Caco-2 (cell line): ENCODE results near the gene C18orf63. TPM values are rescaled to one million over a fixed set of nuclear protein-coding genes. Genes with fewer than 3 reads are reported as not detected.

Source experiments
- BruUV-seq: library from RNA; stranded (reverse); fragments of 400-500 nt; replicated peaks from 2 replicates; lab custom pipeline; 2021; lab: Mats Ljungman, UMichigan
- CTCF ChIA-PET: fragments of 300-600 bp; sonication (Branson Sonifier 250); formaldehyde crosslinking; loops from one replicate; lab custom pipeline; 2022; ENCODE audit warnings: antibody characterized with exemption; lab: Charles Lee
- POLR2A ChIA-PET: fragments of 300-600 bp; sonication (Branson Sonifier 250); formaldehyde crosslinking; loops from one replicate; lab custom pipeline; 2022; ENCODE audit warnings: antibody characterized with exemption; lab: Charles Lee
- DNase-seq, 2 experiments: peaks; one replicate each; pipeline versions ENCODE4 v3.0.0 to v3.0.0-alpha.2; 2020 to 2022
- H3K27me3 ChIP-seq: replicated peaks from 2 replicates; pipeline ENCODE4 v1.6.0; 2011; ENCODE audit warnings: low read length; ENCODE audit not compliant: control insufficient read depth, insufficient read depth
- H3K36me3 ChIP-seq: 2 replicates; pipeline ENCODE4 v1.5.1; 2011; ENCODE audit warnings: low read length; ENCODE audit not compliant: control insufficient read depth, insufficient read depth
- H3K4me1 ChIP-seq: fragments of 250-450 bp; sonication (Bioruptor Pico); 2 replicates; pipeline ENCODE4 v1.5.1; 2020; ENCODE audit warnings: mild to moderate bottlenecking
- H3K4me3 ChIP-seq: 2 replicates; pipeline ENCODE4 v1.5.1; 2011; ENCODE audit warnings: low read depth, mild to moderate bottlenecking, control low read depth, low read length
- H3K9me3 ChIP-seq: fragments of 250-450 bp; sonication (Bioruptor Pico); 2 replicates; pipeline ENCODE4 v1.5.1; 2020; ENCODE audit warnings: mild to moderate bottlenecking, moderate library complexity
- H3K27ac Mint-ChIP-seq: one replicate; pipeline ENCODE4 v1.8.0; 2022; ENCODE audit warnings: mixed read lengths; ENCODE audit not compliant: unreplicated experiment
- H3K27me3 Mint-ChIP-seq: one replicate; pipeline ENCODE4 v1.8.0; 2022; ENCODE audit warnings: mixed read lengths; ENCODE audit not compliant: insufficient read depth, unreplicated experiment
- H3K36me3 Mint-ChIP-seq: one replicate; pipeline ENCODE4 v1.8.0; 2022; ENCODE audit warnings: mild to moderate bottlenecking, mixed read lengths; ENCODE audit not compliant: insufficient read depth, unreplicated experiment
- H3K4me1 Mint-ChIP-seq: one replicate; pipeline ENCODE4 v1.8.0; 2022; ENCODE audit warnings: low read depth, mixed read lengths; ENCODE audit not compliant: unreplicated experiment
- H3K4me3 Mint-ChIP-seq: one replicate; pipeline ENCODE4 v1.8.0; 2022; ENCODE audit warnings: mild to moderate bottlenecking, moderate library complexity, mixed read lengths; ENCODE audit not compliant: unreplicated experiment
- H3K9me3 Mint-ChIP-seq: one replicate; pipeline ENCODE4 v1.8.0; 2022; ENCODE audit warnings: mixed read lengths; ENCODE audit not compliant: unreplicated experiment
- intact Hi-C: fragments of 100-400 bp; cut with micrococcal nuclease; formaldehyde crosslinking; loops from one replicate; pipeline ENCODE4 v1.10.0; 2022; ENCODE audit not compliant: unreplicated experiment
- total RNA-seq: library from RNA; stranded (reverse); gene quantifications from 2 replicates; pipeline ENCODE4 v1.2.3, GENCODE V29; 2022
- TF ChIP-seq, protein P1 (sequence below), 2 experiments: fragments of 200-600 bp in 1 of 2; IDR thresholded peaks; 1 replicate in 1 of 2; 2 replicates in 1 of 2; pipeline versions ENCODE4 v1.5.1 to v1.8.0; 2011 to 2022; ENCODE audit warnings: antibody characterized with exemption in 1 of 2, control low read depth in 1 of 2, inconsistent platforms in 1 of 2, low read depth in 1 of 2, low read length in 1 of 2, mild to moderate bottlenecking in 1 of 2, moderate library complexity in 1 of 2; ENCODE audit not compliant: insufficient read depth in 1 of 2, severe bottlenecking in 1 of 2, unreplicated experiment in 1 of 2

The C18orf63 gene
- total RNA-seq, 1 experiment from 2014 or later: not detected

DNA sequence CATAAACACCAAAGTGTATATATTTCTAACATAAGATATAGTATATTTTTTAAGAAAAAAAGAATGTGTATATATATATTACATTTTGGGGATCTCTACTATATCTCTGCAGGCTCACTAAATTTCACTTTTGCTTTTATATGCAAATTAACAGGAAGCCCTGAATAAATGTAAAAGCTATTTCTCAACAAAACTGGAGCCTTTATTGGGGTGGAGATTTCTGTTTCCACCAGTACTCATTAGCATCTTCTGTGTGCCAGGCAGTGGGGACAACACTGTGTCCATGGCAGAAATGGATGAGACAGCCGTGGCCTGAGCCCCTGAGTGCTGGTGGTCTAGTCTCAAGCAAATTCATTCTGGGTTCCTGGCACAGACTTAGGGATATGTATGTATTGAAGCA lies 41.3 kb downstream of the C18orf63 start:
- Mint-ChIP-seq H3K9me3 (no peaks in the 10 kb centered on the region), H3K27ac (no peak overlapping the region), H3K4me3 (no peak overlapping the region), H3K36me3 (peaks cover 6% of the 10 kb centered on the region), H3K27me3 (no peaks in the 10 kb centered on the region), H3K4me1 (peaks cover 6% of the 10 kb centered on the region)
- POLR2A ChIA-PET: no interaction called here
- H3K4me3 ChIP-seq: no peak overlapping the region
- no peak for DNase-seq
- BruUV-seq: no TSS peak
- TF ChIP-seq, protein P1, sequence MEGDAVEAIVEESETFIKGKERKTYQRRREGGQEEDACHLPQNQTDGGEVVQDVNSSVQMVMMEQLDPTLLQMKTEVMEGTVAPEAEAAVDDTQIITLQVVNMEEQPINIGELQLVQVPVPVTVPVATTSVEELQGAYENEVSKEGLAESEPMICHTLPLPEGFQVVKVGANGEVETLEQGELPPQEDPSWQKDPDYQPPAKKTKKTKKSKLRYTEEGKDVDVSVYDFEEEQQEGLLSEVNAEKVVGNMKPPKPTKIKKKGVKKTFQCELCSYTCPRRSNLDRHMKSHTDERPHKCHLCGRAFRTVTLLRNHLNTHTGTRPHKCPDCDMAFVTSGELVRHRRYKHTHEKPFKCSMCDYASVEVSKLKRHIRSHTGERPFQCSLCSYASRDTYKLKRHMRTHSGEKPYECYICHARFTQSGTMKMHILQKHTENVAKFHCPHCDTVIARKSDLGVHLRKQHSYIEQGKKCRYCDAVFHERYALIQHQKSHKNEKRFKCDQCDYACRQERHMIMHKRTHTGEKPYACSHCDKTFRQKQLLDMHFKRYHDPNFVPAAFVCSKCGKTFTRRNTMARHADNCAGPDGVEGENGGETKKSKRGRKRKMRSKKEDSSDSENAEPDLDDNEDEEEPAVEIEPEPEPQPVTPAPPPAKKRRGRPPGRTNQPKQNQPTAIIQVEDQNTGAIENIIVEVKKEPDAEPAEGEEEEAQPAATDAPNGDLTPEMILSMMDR (IDR thresholded peaks at IDR 0.05; ENCODE audit: insufficient read depth in 1 of 2, low read depth in 1 of 2, low read length in 1 of 2, severe bottlenecking in 1 of 2, unreplicated experiment in 1 of 2): no peak
- H3K36me3 ChIP-seq: no peaks in the 10 kb centered on the region
- no peaks in the 10 kb centered on the region for H3K9me3 ChIP-seq
- intact Hi-C loops: no loop called here
- CTCF ChIA-PET: no interaction called here
- no peaks in the 10 kb centered on the region for H3K27me3 ChIP-seq
- no peaks in the 10 kb centered on the region for H3K4me1 ChIP-seq

DNA sequence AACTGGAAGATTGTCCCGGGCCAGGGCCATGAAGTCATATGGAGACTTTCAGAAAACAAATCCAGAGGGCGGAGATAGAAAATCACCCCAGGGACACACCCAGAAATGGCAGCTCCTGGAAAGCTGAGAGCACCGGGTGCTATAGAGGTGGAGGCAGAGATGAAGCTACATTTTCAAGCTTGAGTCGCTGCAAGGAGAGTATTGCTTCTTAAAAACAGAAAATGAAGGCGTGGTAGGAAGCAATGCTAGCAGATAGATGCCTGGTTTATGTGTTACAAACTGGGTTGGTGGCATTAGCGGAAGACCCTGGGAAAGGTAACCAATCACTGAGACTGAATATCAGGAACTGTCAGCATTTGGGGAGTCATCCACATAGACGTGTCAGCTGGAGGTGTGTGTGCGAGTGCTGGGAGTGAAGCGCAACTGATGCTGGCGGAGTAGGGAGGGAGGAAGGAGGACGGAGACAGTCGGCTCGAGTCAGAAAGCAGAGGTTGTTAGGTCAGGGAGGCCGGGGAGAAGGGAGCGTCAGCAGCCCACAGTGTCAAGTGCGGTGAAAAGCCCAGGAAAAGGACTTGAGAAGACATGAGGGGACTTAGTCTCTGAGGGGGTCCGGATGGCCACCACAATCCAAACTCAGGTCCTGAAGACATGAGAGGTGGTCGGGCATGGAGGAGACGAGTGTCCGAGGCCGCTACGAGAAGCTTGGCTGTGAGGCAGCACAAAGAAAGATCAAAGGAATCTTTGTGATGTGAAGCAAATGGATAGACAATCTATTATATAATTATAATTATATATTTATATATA lies 45.4 kb downstream of the C18orf63 start:
- no peak overlapping the region for H3K4me3 Mint-ChIP-seq

DNA sequence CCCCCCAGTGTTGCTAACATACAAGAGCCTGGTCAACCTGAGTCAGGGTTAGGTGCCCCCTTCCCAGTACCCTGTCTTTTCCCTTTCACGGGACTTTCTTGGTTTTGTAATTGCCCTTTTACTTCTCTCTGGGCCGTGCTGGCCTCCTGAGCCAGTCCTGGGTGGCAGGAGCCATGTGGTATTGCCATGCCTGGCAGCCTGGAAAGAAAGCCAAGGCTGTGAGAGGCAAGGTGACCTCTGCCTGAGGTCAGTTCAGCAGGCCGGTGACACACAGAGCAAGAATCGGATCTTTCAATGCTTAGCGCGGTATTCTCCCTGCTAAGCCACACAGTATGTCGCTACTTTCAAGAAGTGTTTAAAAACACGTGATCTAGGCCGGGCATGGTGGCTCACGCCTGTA lies 52.3 kb downstream of the C18orf63 start:
- Mint-ChIP-seq H3K4me3 (no peak overlapping the region), H3K27ac (no peak overlapping the region)

More for the DNA sequence above, 45.4 kb downstream of the C18orf63 start:
- ChIA-PET POLR2A (no interaction called here), CTCF (no interaction called here)
- Histone ChIP-seq H3K4me3 (no peak overlapping the region), H3K4me1 (no peaks in the 10 kb centered on the region), H3K9me3 (no peaks in the 10 kb centered on the region), H3K36me3 (no peaks in the 10 kb centered on the region), H3K27me3 (no peaks in the 10 kb centered on the region)
- peaks cover 6% of the 10 kb centered on the region for H3K4me1 Mint-ChIP-seq
- peaks cover 6% of the 10 kb centered on the region for H3K36me3 Mint-ChIP-seq
- DNase-seq: no peak
- no TSS peak for BruUV-seq
- H3K27ac Mint-ChIP-seq: no peak overlapping the region
- no peaks in the 10 kb centered on the region for H3K9me3 Mint-ChIP-seq
- H3K27me3 Mint-ChIP-seq: no peaks in the 10 kb centered on the region
- TF ChIP-seq, protein P1 (IDR thresholded peaks at IDR 0.05; ENCODE audit: insufficient read depth in 1 of 2, low read depth in 1 of 2, low read length in 1 of 2, severe bottlenecking in 1 of 2, unreplicated experiment in 1 of 2): no peak
- intact Hi-C loops: no loop called here

More for the DNA sequence above, 52.3 kb downstream of the C18orf63 start:
- Mint-ChIP-seq H3K27me3 (no peaks in the 10 kb centered on the region), H3K9me3 (peaks cover 17% of the 10 kb centered on the region), H3K36me3 (peaks cover 6% of the 10 kb centered on the region), H3K4me1 (peaks cover 5% of the 10 kb centered on the region)
- DNase-seq: no peak
- Histone ChIP-seq H3K4me3 (no peak overlapping the region), H3K9me3 (no peaks in the 10 kb centered on the region), H3K27me3 (no peaks in the 10 kb centered on the region), H3K36me3 (no peaks in the 10 kb centered on the region), H3K4me1 (peaks cover 6% of the 10 kb centered on the region; the same call in 1 of the 2 replicates)
- intact Hi-C loops: no loop called here
- ChIA-PET POLR2A (no interaction called here), CTCF (no interaction called here)
- TF ChIP-seq, protein P1 (IDR thresholded peaks at IDR 0.05; ENCODE audit: insufficient read depth in 1 of 2, low read depth in 1 of 2, low read length in 1 of 2, severe bottlenecking in 1 of 2, unreplicated experiment in 1 of 2): no peak
- no TSS peak for BruUV-seq
